HepG2 (cell line): ENCODE measurements around the gene MICALL2. TPM values are rescaled to one million over a fixed set of nuclear protein-coding genes. Genes with fewer than 3 reads are reported as not detected.

Experiments
- ATAC-seq: fragments of 200-7000 bp; cut with Tn5 transposase; 3 replicates; pipeline ENCODE4 v1.9.1; 2020; ENCODE audit warnings: mild to moderate bottlenecking, moderate library complexity
- BruUV-seq: library from RNA; stranded (reverse); fragments of 400-500 nt; replicated peaks from 2 replicates; lab custom pipeline; 2021; lab: Mats Ljungman, UMichigan
- CTCF ChIA-PET: fragments of 300-600 bp; formaldehyde crosslinking; extraction: SDS; loops from one replicate; lab custom pipeline; 2021; ENCODE audit warnings: low total read pairs, inconsistent platforms, low intra/inter-chr PET ratio; lab: Yijun Ruan, JAX
- POLR2A ChIA-PET: fragments of 350-600 bp; sonication (Branson Sonifier 250); formaldehyde crosslinking; loops from one replicate; lab custom pipeline; 2020; ENCODE audit warnings: antibody characterized with exemption, inconsistent platforms; lab: Yijun Ruan, JAX
- DNase-seq: peaks from one replicate; pipeline ENCODE4 v3.0.0-alpha.2; 2015; ENCODE audit warnings: low spot score
- FAIRE-seq: peaks from 3 replicates; lab custom pipeline; 2011; peaks lifted over from hg19 to GRCh38; lab: Jason Lieb, UNC
- H2AFZ ChIP-seq: one replicate; pipeline ENCODE4 v1.6.1; 2011; ENCODE audit warnings: low read length, inconsistent platforms
- H3K27ac ChIP-seq: fragments of 300-600 bp; 3 replicates; pipeline ENCODE4 v1.8.0; 2011; ENCODE audit warnings: mixed run types, mild to moderate bottlenecking, mixed read lengths, low read length, inconsistent platforms; ENCODE audit not compliant: insufficient read depth; ENCODE audit errors: extremely low read length
- H3K27me3 ChIP-seq, 2 experiments: fragments of 200-600 bp in 1 of 2; 2 replicates in 1 of 2; 3 replicates in 1 of 2; pipeline versions ENCODE4 v1.6.0 to v1.8.0; 2011; ENCODE audit warnings: low read length in 2 of 2, mild to moderate bottlenecking in 2 of 2, moderate library complexity in 2 of 2, inconsistent platforms in 1 of 2; ENCODE audit not compliant: insufficient read depth in 2 of 2, control insufficient read depth in 1 of 2
- H3K36me3 ChIP-seq, 2 experiments: fragments of 200-600 bp in 1 of 2; replicated peaks in 1 of 2; 2 replicates in 1 of 2; 3 replicates in 1 of 2; pipeline versions ENCODE4 v1.5.1 to v1.8.0; 2011; ENCODE audit warnings: low read length in 2 of 2, inconsistent platforms in 1 of 2; ENCODE audit not compliant: insufficient read depth in 2 of 2, control insufficient read depth in 1 of 2
- H3K4me1 ChIP-seq: 2 replicates; pipeline ENCODE4 v1.5.1; 2012; ENCODE audit warnings: low read length, inconsistent platforms; ENCODE audit not compliant: insufficient read depth
- H3K4me2 ChIP-seq: 2 replicates; pipeline ENCODE4 v1.6.0; 2011; ENCODE audit warnings: low read depth, low read length, inconsistent platforms
- H3K4me3 ChIP-seq, 3 experiments: fragments of 200-600 bp in 1 of 3; sonication (generic), shearing (Covaris generic) in 1 of 3; replicated peaks in 1 of 3; 2 replicates each; pipeline ENCODE4 v1.5.1; 2011 to 2016; ENCODE audit warnings: low read length in 3 of 3, inconsistent platforms in 2 of 3, low read depth in 2 of 3, mild to moderate bottlenecking in 2 of 3, control low read depth in 1 of 3, mixed read lengths in 1 of 3; ENCODE audit not compliant: insufficient read depth in 1 of 3
- H3K79me2 ChIP-seq: one replicate; pipeline ENCODE4 v1.6.1; 2011; ENCODE audit warnings: low read length, inconsistent platforms; ENCODE audit not compliant: insufficient read depth
- H3K9ac ChIP-seq: 2 replicates; pipeline ENCODE4 v1.6.0; 2011; ENCODE audit warnings: mild to moderate bottlenecking, low read depth, low read length, inconsistent platforms; ENCODE audit not compliant: insufficient read depth
- H3K9me3 ChIP-seq: 2 replicates; pipeline ENCODE4 v1.5.1; 2012; ENCODE audit warnings: mild to moderate bottlenecking, low read length
- H4K20me1 ChIP-seq: 2 replicates; pipeline ENCODE4 v1.6.0; 2011; ENCODE audit warnings: inconsistent platforms, mild to moderate bottlenecking, low read length, moderate library complexity; ENCODE audit not compliant: insufficient read depth
- MBD4 ChIP-seq: IDR thresholded peaks from 2 replicates; pipeline ENCODE4 v1.6.1; 2012; ENCODE audit warnings: low read length, inconsistent platforms, borderline replicate concordance
- NFIB ChIP-seq: sonication (generic); formaldehyde crosslinking; IDR thresholded peaks from 2 replicates; pipeline ENCODE4 v1.9.0; 2021; ENCODE audit warnings: missing genetic modification reagents, mild to moderate bottlenecking, borderline replicate concordance
- RBM39 ChIP-seq: fragments of 200-400 bp; formaldehyde crosslinking; IDR thresholded peaks from one replicate; pipeline ENCODE4 v1.6.1; 2018; ENCODE audit warnings: antibody characterized with exemption, mild to moderate bottlenecking, low read depth, low read length; ENCODE audit not compliant: poor library complexity, severe bottlenecking
- RCOR2 ChIP-seq: IDR thresholded peaks from 2 replicates; pipeline ENCODE4 v1.6.1; 2016; ENCODE audit warnings: missing biosample characterization, missing genetic modification reagents
- SAFB2 ChIP-seq: sonication (generic); formaldehyde crosslinking; IDR thresholded peaks from 2 replicates; pipeline ENCODE4 v1.5.1; 2020; ENCODE audit warnings: missing genetic modification reagents, low read depth, mild to moderate bottlenecking, borderline replicate concordance
- TCF7 ChIP-seq: sonication (generic); IDR thresholded peaks from 2 replicates; pipeline ENCODE4 v1.6.1; 2016; ENCODE audit warnings: antibody characterized with exemption, low read depth
- TMF1 ChIP-seq: sonication (generic); formaldehyde crosslinking; IDR thresholded peaks from 2 replicates; pipeline ENCODE4 v1.8.1; 2022; ENCODE audit warnings: low read depth, missing genetic modification reagents
- ZFP36 ChIP-seq: fragments of 150-350 bp; IDR thresholded peaks from 2 replicates; pipeline ENCODE4 v1.6.1; 2018; ENCODE audit warnings: borderline replicate concordance, low read length, low read depth; ENCODE audit not compliant: partially characterized antibody
- ZMYM3 ChIP-seq: sonication (generic); formaldehyde crosslinking; IDR thresholded peaks from 2 replicates; pipeline ENCODE4 v1.5.1; 2020; ENCODE audit warnings: mild to moderate bottlenecking, missing genetic modification reagents
- ZNF160 ChIP-seq: sonication (generic); formaldehyde crosslinking; IDR thresholded peaks from 2 replicates; pipeline ENCODE4 v1.8.0; 2022; ENCODE audit warnings: mild to moderate bottlenecking, inconsistent platforms, missing genetic modification reagents
- ZNF768 ChIP-seq: sonication (generic); formaldehyde crosslinking; IDR thresholded peaks from 2 replicates; pipeline ENCODE4 v1.4.0; 2020; ENCODE audit warnings: missing genetic modification reagents
- WGBS: methylation state at CpG from one replicate; pipeline ENCODE4 v1.1.6; 2017; ENCODE audit warnings: low lambda C conversion rate; 5-methylcytosine and 5-hydroxymethylcytosine counted together
- in situ Hi-C: cut with HindIII; loops from 2 replicates; pipeline ENCODE4 v1.10.0; 2017; ENCODE audit warnings: low pct_unique_long_range_greater_than_20kb; ENCODE audit not compliant: extremely low pct_ligation_motif_present
- intact Hi-C: fragments of 100-400 bp; cut with micrococcal nuclease; formaldehyde crosslinking; loops from one replicate; pipeline ENCODE4 v1.10.0; 2022; ENCODE audit not compliant: unreplicated experiment
- polyA plus RNA-seq, 8 experiments: library from polyadenylated mRNA; depleted of rRNA in 3 of 8; stranded (reverse) in 7 of 8; unstranded in 1 of 8; fragments of >200 nt; fragmentation: Illumina TruSeq in 4 of 8; extraction: Trizol in 4 of 8; gene quantifications; 2 replicates each; pipeline versions ENCODE4 v1.2.1 to v1.2.3, GENCODE V29; 2011 to 2016; ENCODE audit warnings: low read depth in 4 of 8, missing spikeins in 1 of 8, mixed read lengths in 1 of 8; ENCODE audit not compliant: insufficient read depth in 1 of 8
- total RNA-seq, 5 experiments: library from RNA; depleted of rRNA; stranded (reverse); fragments of >200 nt; fragmentation: Illumina TruSeq; extraction: Trizol; gene quantifications; 2 replicates each; pipeline ENCODE4 v1.2.3, GENCODE V29; 2016; ENCODE audit warnings: low read depth in 1 of 5
- TF ChIP-seq, protein P1 (sequence below): IDR thresholded peaks from 2 replicates; pipeline ENCODE4 v1.6.1; 2012; ENCODE audit warnings: inconsistent platforms
- TF ChIP-seq, protein P2 (sequence below): sonication (generic); formaldehyde crosslinking; IDR thresholded peaks from 2 replicates; pipeline ENCODE4 v1.4.0; 2020; ENCODE audit warnings: mild to moderate bottlenecking, missing genetic modification reagents, borderline replicate concordance

MICALL2 gene
- total and polyA plus RNA-seq, 2 of the 13 experiments (the other 11 are each of a cell fraction or from before 2014, with no cell fraction given) = 5.8 to 12.4 TPM

DNA sequence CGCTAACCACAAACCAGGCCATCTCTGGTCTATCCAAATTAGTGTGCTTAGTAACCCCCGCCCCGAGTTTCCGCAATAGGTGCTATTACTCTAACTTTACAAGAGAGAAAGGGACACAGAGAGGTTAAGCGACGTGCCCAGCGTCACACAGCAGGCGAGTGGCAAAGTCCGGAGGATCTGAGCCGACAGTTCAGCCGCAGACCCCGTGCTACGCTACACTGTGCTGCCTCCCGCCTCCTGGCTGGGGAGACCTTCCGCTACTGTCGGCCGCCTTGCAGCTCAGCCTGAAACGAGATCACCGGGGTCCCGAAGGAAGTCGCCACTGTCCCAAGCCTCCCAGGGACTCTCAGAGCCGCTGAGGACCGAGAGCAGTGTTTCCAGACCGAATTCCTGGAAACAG is 44.1 kb upstream of the MICALL2 start:
- H3K9me3 ChIP-seq = no peaks in the 10 kb centered on the region
- CTCF ChIA-PET = interaction anchor here (2.4 kb wide), 1 partner anchor 53 kb away, joined by 24 read pairs; the partner anchor contains the start of gene TMEM184A
- POLR2A ChIA-PET = interaction anchor here (1.5 kb wide), 1 partner anchor 12 kb away, joined by 4 read pairs; no protein-coding TSS in a partner anchor
- TF ChIP-seq RBM39 = peak; percentile 10
- TF ChIP-seq ZFP36 = peak; percentile 30
- TF ChIP-seq TCF7 = no peak
- peak; percentile 98 for TF ChIP-seq ZNF768
- TF ChIP-seq RCOR2 (CRISPR knock-in tag) = no peak
- TF ChIP-seq ZNF160 = 0 out of 2 replicates have a peak, but pooled peaks have one; percentile 16
- 0 out of 2 replicates have a peak, but pooled peaks have one; percentile 6 for TF ChIP-seq TMF1 (CRISPR knock-in tag)
- TF ChIP-seq, protein P1, sequence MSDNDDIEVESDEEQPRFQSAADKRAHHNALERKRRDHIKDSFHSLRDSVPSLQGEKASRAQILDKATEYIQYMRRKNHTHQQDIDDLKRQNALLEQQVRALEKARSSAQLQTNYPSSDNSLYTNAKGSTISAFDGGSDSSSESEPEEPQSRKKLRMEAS = 0 out of 2 replicates have a peak, but pooled peaks have one; percentile 20
- no peak for TF ChIP-seq MBD4
- TF ChIP-seq SAFB2 (CRISPR knock-in tag) = no peak
- TF ChIP-seq, protein P2, sequence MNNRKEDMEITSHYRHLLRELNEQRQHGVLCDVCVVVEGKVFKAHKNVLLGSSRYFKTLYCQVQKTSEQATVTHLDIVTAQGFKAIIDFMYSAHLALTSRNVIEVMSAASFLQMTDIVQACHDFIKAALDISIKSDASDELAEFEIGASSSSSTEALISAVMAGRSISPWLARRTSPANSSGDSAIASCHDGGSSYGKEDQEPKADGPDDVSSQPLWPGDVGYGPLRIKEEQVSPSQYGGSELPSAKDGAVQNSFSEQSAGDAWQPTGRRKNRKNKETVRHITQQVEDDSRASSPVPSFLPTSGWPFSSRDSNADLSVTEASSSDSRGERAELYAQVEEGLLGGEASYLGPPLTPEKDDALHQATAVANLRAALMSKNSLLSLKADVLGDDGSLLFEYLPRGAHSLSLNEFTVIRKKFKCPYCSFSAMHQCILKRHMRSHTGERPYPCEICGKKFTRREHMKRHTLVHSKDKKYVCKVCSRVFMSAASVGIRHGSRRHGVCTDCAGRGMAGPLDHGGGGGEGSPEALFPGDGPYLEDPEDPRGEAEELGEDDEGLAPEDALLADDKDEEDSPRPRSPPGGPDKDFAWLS (CRISPR knock-in tag) = no peak
- TF ChIP-seq NFIB (CRISPR knock-in tag) = no peak
- peak; percentile 18; the same call in 1 of the 2 replicates for TF ChIP-seq ZMYM3
- TF ChIP-seq, all 625 proteins: peak for 7
- peak overlapping the region; percentile 90 for H3K9ac ChIP-seq
- peak overlapping the region; percentile 100 for H3K4me2 ChIP-seq
- H3K79me2 ChIP-seq = peaks cover 26% of the 10 kb centered on the region
- peak overlapping the region; percentile 91 to 100 (median 97) for H3K4me3 ChIP-seq
- peaks cover 14 to 35% of the 10 kb centered on the region in 2 experiments for H3K36me3 ChIP-seq
- intact Hi-C loops (no loop called here), in situ Hi-C loops (loop anchor here (5.0 kb wide), 1 partner anchor 54 kb away; the partner anchor contains the start of gene TMEM184A)
- H3K4me1 ChIP-seq = peaks cover 40% of the 10 kb centered on the region
- WGBS = 8% methylated on average over 11 of the region's 24 CpGs
- no peak for ATAC-seq
- no peak for FAIRE-seq
- no peak overlapping the region for H2AFZ ChIP-seq
- H4K20me1 ChIP-seq = no peaks in the 10 kb centered on the region
- no peak for DNase-seq
- BruUV-seq = no TSS peak
- H3K27me3 ChIP-seq = no peaks in the 10 kb centered on the region; a peak in 1 of 5 replicates
- H3K27ac ChIP-seq = peak overlapping the region; percentile 55
